Trophoblast cell (in vitro differentiated cells and primary cell): ENCODE results near the gene TENM4.
A peak's percentile ranks its signal among the peaks of the same experiment; 100 is the strongest.

Experiments used
- DNase-seq, 2 donors: peaks; one replicate each; pipeline ENCODE4 v3.0.0-alpha.2; 2016
- H2AFZ ChIP-seq: 2 replicates; pipeline ENCODE4 v1.6.1; 2013; ENCODE audit warnings: low read length, moderate library complexity, mild to moderate bottlenecking; ENCODE audit not compliant: insufficient read depth, poor library complexity
- H2AK5ac ChIP-seq: 2 replicates; pipeline ENCODE4 v1.6.1; 2013; ENCODE audit warnings: mild to moderate bottlenecking, low read length
- H2BK120ac ChIP-seq: 2 replicates; pipeline ENCODE4 v1.6.1; 2013; ENCODE audit warnings: low read length, mild to moderate bottlenecking, moderate library complexity; ENCODE audit not compliant: insufficient read depth, poor library complexity
- H2BK12ac ChIP-seq: 2 replicates; pipeline ENCODE4 v1.6.1; 2013; ENCODE audit warnings: mild to moderate bottlenecking, low read length, moderate library complexity
- H2BK5ac ChIP-seq: 2 replicates; pipeline ENCODE4 v1.6.1; 2013; ENCODE audit warnings: low read length, low read depth, moderate library complexity, mild to moderate bottlenecking; ENCODE audit not compliant: poor library complexity
- H3K14ac ChIP-seq: 2 replicates; pipeline ENCODE4 v1.6.1; 2013; ENCODE audit warnings: mild to moderate bottlenecking, low read length
- H3K18ac ChIP-seq: 2 replicates; pipeline ENCODE4 v1.6.1; 2013; ENCODE audit warnings: mild to moderate bottlenecking, low read length
- H3K23ac ChIP-seq: 2 replicates; pipeline ENCODE4 v1.6.1; 2013; ENCODE audit warnings: low read length
- H3K27ac ChIP-seq: 2 replicates; pipeline ENCODE4 v1.5.1; 2013; ENCODE audit warnings: low read depth, mild to moderate bottlenecking, inconsistent platforms, low read length, moderate library complexity
- H3K27me3 ChIP-seq: 2 replicates; pipeline ENCODE4 v1.6.1; 2013; ENCODE audit warnings: inconsistent platforms, mild to moderate bottlenecking, low read length, moderate library complexity; ENCODE audit not compliant: insufficient read depth
- H3K36me3 ChIP-seq, 2 experiments: 1 replicate in 1 of 2; 2 replicates in 1 of 2; pipeline ENCODE4 v1.6.1; 2013; ENCODE audit warnings: low read length in 2 of 2, mild to moderate bottlenecking in 2 of 2, moderate library complexity in 1 of 2; ENCODE audit not compliant: insufficient read depth in 2 of 2, control insufficient read depth in 1 of 2
- H3K4ac ChIP-seq: 2 replicates; pipeline ENCODE4 v1.6.1; 2013; ENCODE audit warnings: low read depth, mild to moderate bottlenecking, low read length, moderate library complexity
- H3K4me1 ChIP-seq, 2 experiments: 1 replicate in 1 of 2; 2 replicates in 1 of 2; pipeline ENCODE4 v1.6.1; 2013; ENCODE audit warnings: low read length in 2 of 2, mild to moderate bottlenecking in 2 of 2, moderate library complexity in 1 of 2; ENCODE audit not compliant: insufficient read depth in 2 of 2, control insufficient read depth in 1 of 2
- H3K4me2 ChIP-seq: 2 replicates; pipeline ENCODE4 v1.6.1; 2013; ENCODE audit warnings: inconsistent platforms, mild to moderate bottlenecking, low read length, moderate library complexity
- H3K4me3 ChIP-seq: 2 replicates; pipeline ENCODE4 v1.5.1; 2013; ENCODE audit warnings: mild to moderate bottlenecking, low read depth, low read length, inconsistent platforms
- H3K79me1 ChIP-seq: one replicate; pipeline ENCODE4 v1.6.1; 2013; ENCODE audit warnings: low read length
- H3K79me2 ChIP-seq: 2 replicates; pipeline ENCODE4 v1.6.1; 2013; ENCODE audit warnings: low read length, mild to moderate bottlenecking; ENCODE audit not compliant: control insufficient read depth, insufficient read depth, poor library complexity
- H3K9ac ChIP-seq: 2 replicates; pipeline ENCODE4 v1.6.1; 2013; ENCODE audit warnings: mild to moderate bottlenecking, low read length
- H3K9me3 ChIP-seq: 2 replicates; pipeline ENCODE4 v1.6.1; 2013; ENCODE audit warnings: low read depth, mild to moderate bottlenecking, control low read depth, inconsistent platforms, low read length; ENCODE audit not compliant: insufficient read depth
- H4K12ac ChIP-seq: 2 replicates; pipeline ENCODE4 v1.6.1; 2013; ENCODE audit warnings: low read depth, mild to moderate bottlenecking, low read length, moderate library complexity
- H4K8ac ChIP-seq: 2 replicates; pipeline ENCODE4 v1.6.1; 2013; ENCODE audit warnings: low read depth, mild to moderate bottlenecking, low read length, moderate library complexity
- H4K91ac ChIP-seq: one replicate; pipeline ENCODE4 v1.6.1; 2013; ENCODE audit warnings: low read depth, mild to moderate bottlenecking, low read length, moderate library complexity
- WGBS: extraction: QIAGEN DNeasy Blood & Tissue Kit; methylation state at CpG from one replicate; pipeline ENCODE4 v1.1.7; 2013; ENCODE audit warnings: missing lambda C conversion rate; ENCODE audit not compliant: insufficient read length, insufficient coverage; ENCODE audit errors: extremely low coverage; 5-methylcytosine and 5-hydroxymethylcytosine counted together

The TENM4 gene

DNA sequence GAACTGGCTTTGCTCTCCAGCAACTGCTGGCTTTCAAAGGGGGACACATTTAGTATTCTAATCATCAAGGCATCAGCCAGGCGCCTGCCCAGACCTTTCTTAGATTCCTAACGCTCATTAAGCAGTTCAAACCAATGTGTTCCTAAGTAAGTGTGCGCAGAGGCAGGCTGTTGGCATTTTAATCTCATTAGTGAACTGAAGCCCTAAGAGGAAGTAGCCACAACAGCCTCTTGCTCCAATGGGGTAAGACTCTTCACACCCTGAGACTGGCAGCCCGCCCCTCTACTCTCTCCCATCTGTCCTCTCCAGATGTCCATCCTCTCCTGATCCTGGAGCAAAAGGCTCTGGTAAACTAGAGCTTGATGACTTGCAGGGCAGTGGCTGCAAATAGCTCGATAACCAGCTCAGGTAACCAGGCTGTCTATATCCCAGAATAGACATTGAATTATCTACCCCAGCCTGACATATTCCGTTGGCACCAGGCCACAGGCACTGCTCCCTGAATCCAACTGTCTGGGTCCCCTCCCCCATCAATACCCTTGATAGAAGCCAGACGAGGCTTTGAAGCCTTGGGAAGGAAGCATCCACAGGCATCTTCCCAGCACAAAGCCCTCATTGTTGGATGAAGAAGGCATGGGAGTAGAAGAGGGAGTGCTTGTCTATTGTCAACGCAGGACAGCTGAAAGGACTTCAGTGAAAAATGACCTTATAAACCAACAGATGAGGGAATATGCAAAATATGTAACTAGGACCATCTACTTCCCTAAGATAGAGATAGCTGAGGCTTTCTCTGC lies 321.1 kb downstream of the TENM4 start:
- H3K27ac ChIP-seq, result peak overlapping the region; percentile 83
- peak overlapping the region; percentile 69 for H2BK120ac ChIP-seq
- H4K12ac ChIP-seq, result no peak overlapping the region
- peaks cover 15 to 17% of the 10 kb centered on the region in 2 experiments for H3K4me1 ChIP-seq
- no CpG with 5 or more reads among the region's 8 CpGs for WGBS
- no peaks in the 10 kb centered on the region for H3K27me3 ChIP-seq
- H4K8ac ChIP-seq, result no peak overlapping the region
- no peak overlapping the region for H3K4me3 ChIP-seq
- no peak overlapping the region for H3K9ac ChIP-seq
- no peak overlapping the region for H2AFZ ChIP-seq
- H3K36me3 ChIP-seq, result no peaks in the 10 kb centered on the region
- no peak overlapping the region for H3K14ac ChIP-seq
- no peak overlapping the region for H2AK5ac ChIP-seq
- no peak for DNase-seq
- H3K79me2 ChIP-seq, result no peaks in the 10 kb centered on the region
- H3K23ac ChIP-seq, result no peak overlapping the region
- H2BK12ac ChIP-seq, result no peak overlapping the region
- H3K4ac ChIP-seq, result no peak overlapping the region
- no peak overlapping the region for H3K18ac ChIP-seq
- peak overlapping the region; percentile 16 for H3K4me2 ChIP-seq
- peak overlapping the region; percentile 3 for H4K91ac ChIP-seq
- H3K9me3 ChIP-seq, result no peaks in the 10 kb centered on the region
- peaks cover 23% of the 10 kb centered on the region for H3K79me1 ChIP-seq
- H2BK5ac ChIP-seq, result peak overlapping the region; percentile 7

GRCh38 chr11:79117488-79117887 lies 323.3 kb downstream of the TENM4 start:
- Histone ChIP-seq H4K91ac (peak overlapping the region; percentile 90), H2BK120ac (peak overlapping the region; percentile 74), H2AK5ac (peak overlapping the region; percentile 79), H3K79me2 (no peaks in the 10 kb centered on the region), H3K4me2 (no peak overlapping the region), H3K27me3 (no peaks in the 10 kb centered on the region), H2AFZ (no peak overlapping the region), H3K79me1 (peaks cover 27% of the 10 kb centered on the region), H3K23ac (no peak overlapping the region), H3K14ac (peak overlapping the region; percentile 65), H3K18ac (peak overlapping the region; percentile 25), H4K12ac (no peak overlapping the region), H3K4me3 (no peak overlapping the region), H3K9me3 (no peaks in the 10 kb centered on the region), H2BK12ac (peak overlapping the region; percentile 70), H3K9ac (no peak overlapping the region), H3K36me3 (no peaks in the 10 kb centered on the region), H3K4me1 (peaks cover 17 to 21% of the 10 kb centered on the region in 2 experiments), H3K27ac (peak overlapping the region; percentile 2), H2BK5ac (peak overlapping the region; percentile 66), H4K8ac (peak overlapping the region; percentile 40), H3K4ac (no peak overlapping the region)
- DNase-seq, result peak in 1 of 2 donors; percentile 34
- WGBS, result no CpG with 5 or more reads among the region's 1 CpG

DNA sequence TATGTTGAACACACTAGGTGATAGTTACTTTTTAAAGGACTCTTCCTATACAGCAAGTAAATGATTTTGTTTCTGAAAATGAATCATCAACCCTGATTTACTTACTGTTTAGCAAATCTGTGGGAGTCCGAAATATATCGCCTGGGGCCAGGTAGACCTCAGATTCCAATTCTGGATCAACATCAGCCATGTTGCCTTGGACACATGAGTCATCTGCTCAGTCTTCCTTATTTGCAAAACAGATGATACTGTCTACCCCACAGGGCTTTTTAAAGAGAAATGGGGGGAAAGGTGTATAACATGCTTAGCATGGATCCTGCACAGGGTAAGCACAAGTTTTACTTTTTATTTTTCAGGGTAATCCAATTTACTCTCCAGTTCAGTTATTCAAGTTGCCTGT lies 324.2 kb downstream of the TENM4 start:
- Histone ChIP-seq H2BK12ac (no peak overlapping the region), H3K9me3 (no peaks in the 10 kb centered on the region), H2AK5ac (no peak overlapping the region), H3K18ac (no peak overlapping the region), H4K8ac (no peak overlapping the region), H3K4me2 (no peak overlapping the region), H4K12ac (no peak overlapping the region), H4K91ac (no peak overlapping the region), H3K79me1 (peaks cover 26% of the 10 kb centered on the region), H3K27ac (no peak overlapping the region), H3K4ac (no peak overlapping the region), H3K23ac (no peak overlapping the region), H3K4me1 (peaks cover 17 to 20% of the 10 kb centered on the region in 2 experiments), H3K27me3 (no peaks in the 10 kb centered on the region), H3K9ac (no peak overlapping the region), H3K4me3 (no peak overlapping the region), H3K36me3 (no peaks in the 10 kb centered on the region), H3K14ac (no peak overlapping the region), H3K79me2 (no peaks in the 10 kb centered on the region), H2BK120ac (no peak overlapping the region), H2BK5ac (no peak overlapping the region), H2AFZ (no peak overlapping the region)
- DNase-seq, result peak; percentile 43 to 73
- no CpG with 5 or more reads among the region's 2 CpGs for WGBS

GRCh38 chr11:79113054-79113690 lies 327.7 kb downstream of the TENM4 start:
- Histone ChIP-seq H2AFZ (no peak overlapping the region), H3K27me3 (no peaks in the 10 kb centered on the region), H2BK120ac (no peak overlapping the region)

More at GRCh38 chr11:79113054-79113690, 327.7 kb downstream of the TENM4 start:
- H4K8ac ChIP-seq, result no peak overlapping the region
- H2BK12ac ChIP-seq, result peak overlapping the region; percentile 29
- no peak overlapping the region for H3K23ac ChIP-seq
- no CpG with 5 or more reads among the region's 5 CpGs for WGBS
- H3K9me3 ChIP-seq, result no peaks in the 10 kb centered on the region
- peaks cover 19% of the 10 kb centered on the region for H3K79me1 ChIP-seq
- peaks cover 2% of the 10 kb centered on the region for H3K79me2 ChIP-seq
- H3K4me2 ChIP-seq, result no peak overlapping the region
- H3K18ac ChIP-seq, result no peak overlapping the region
- no peak overlapping the region for H3K4ac ChIP-seq
- no peak overlapping the region for H3K4me3 ChIP-seq
- H3K27ac ChIP-seq, result no peak overlapping the region
- H2BK5ac ChIP-seq, result no peak overlapping the region
- H3K14ac ChIP-seq, result peak overlapping the region; percentile 29
- no peak for DNase-seq
- no peaks in the 10 kb centered on the region for H3K36me3 ChIP-seq
- H2AK5ac ChIP-seq, result peak overlapping the region; percentile 13
- H4K91ac ChIP-seq, result peak overlapping the region; percentile 31
- H4K12ac ChIP-seq, result no peak overlapping the region
- peaks cover 12 to 18% of the 10 kb centered on the region in 2 experiments for H3K4me1 ChIP-seq
- no peak overlapping the region for H3K9ac ChIP-seq
